ENCODE data around the gene VOPP1. TPM values are rescaled to one million over a fixed set of nuclear protein-coding genes. Genes with fewer than 3 reads are reported as not detected.

The VOPP1 gene
- total RNA-seq, 4 donors from 2014 or later: 15.7 to 24.9 (median 20.3) TPM

DNA sequence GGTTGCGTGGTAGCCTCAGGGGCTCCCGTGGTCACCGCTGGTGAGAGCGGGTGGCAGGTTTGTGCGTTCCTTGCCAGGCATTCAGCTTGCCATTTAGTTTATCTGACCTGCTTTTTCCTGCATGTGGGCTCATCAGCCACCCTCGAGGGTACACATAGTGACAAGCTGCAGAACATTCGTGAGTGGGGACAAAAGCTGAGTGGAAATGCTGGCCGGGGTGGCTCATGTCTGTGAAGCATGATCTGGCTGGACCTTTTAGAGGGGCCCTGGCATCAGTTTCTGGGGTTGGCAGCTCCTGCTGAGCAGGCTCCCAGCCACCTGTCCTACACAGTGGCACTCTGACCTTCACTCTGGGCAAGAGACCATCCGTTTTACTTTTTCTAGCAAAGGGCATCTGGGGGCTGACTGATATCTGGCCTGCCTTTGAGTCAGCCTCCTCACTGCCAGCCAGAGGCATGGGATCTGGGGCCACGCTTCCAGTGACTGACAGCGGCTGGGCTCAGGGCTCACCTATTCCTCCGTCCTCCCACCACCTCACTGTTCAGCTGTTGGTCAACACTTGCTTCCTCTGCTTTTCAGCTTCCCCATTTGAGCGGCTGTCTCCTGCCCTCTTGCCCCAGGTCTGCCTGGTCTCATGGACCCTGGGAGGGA lies 132.1 kb downstream of the VOPP1 start:
- H3K27ac ChIP-seq: no peak overlapping the region
- WGBS: 57% methylated on average over 13 of the region's 13 CpGs
- no peaks in the 10 kb centered on the region for H3K36me3 ChIP-seq
- H3K4me1 ChIP-seq: peaks cover 20% of the 10 kb centered on the region
- no peaks in the 10 kb centered on the region for H3K9me3 ChIP-seq
- no peak overlapping the region for H3K4me3 ChIP-seq
- DNase-seq (ENCODE audit: low spot score in 2 of 2): no peak
- no peak for TF ChIP-seq EP300 (IDR thresholded peaks at IDR 0.05)
- TF ChIP-seq POLR2AphosphoS5 (IDR thresholded peaks at IDR 0.05): no peak
- TF ChIP-seq CTCF (IDR thresholded peaks at IDR 0.05): no peak
- no peak for TF ChIP-seq POLR2A (IDR thresholded peaks at IDR 0.05)
- no peaks in the 10 kb centered on the region for H3K27me3 ChIP-seq

- no peak overlapping the region for H3K4me3 ChIP-seq
- H3K27ac ChIP-seq: no peak overlapping the region
- WGBS: 36% methylated on average over 10 of the region's 10 CpGs
- TF ChIP-seq CTCF (IDR thresholded peaks at IDR 0.05) (no peak), POLR2AphosphoS5 (IDR thresholded peaks at IDR 0.05) (no peak), POLR2A (IDR thresholded peaks at IDR 0.05) (no peak), EP300 (IDR thresholded peaks at IDR 0.05) (no peak)
- no peaks in the 10 kb centered on the region for H3K36me3 ChIP-seq
- no peak for DNase-seq (ENCODE audit: low spot score in 2 of 2)
- no peaks in the 10 kb centered on the region for H3K9me3 ChIP-seq
- H3K27me3 ChIP-seq: no peaks in the 10 kb centered on the region
- H3K4me1 ChIP-seq: peaks cover 20% of the 10 kb centered on the region
These were observed 132.7 kb downstream of the VOPP1 start for GRCh38 chr7:55439627-55440026.

- peaks cover 20% of the 10 kb centered on the region for H3K4me1 ChIP-seq
- no peak for TF ChIP-seq EP300 (IDR thresholded peaks at IDR 0.05)
- no peak for TF ChIP-seq CTCF (IDR thresholded peaks at IDR 0.05)
- TF ChIP-seq POLR2A (IDR thresholded peaks at IDR 0.05): no peak
- TF ChIP-seq POLR2AphosphoS5 (IDR thresholded peaks at IDR 0.05): no peak
- no peaks in the 10 kb centered on the region for H3K36me3 ChIP-seq
- H3K9me3 ChIP-seq: no peaks in the 10 kb centered on the region
- WGBS: 77% methylated on average over 19 of the region's 19 CpGs
- no peak overlapping the region for H3K27ac ChIP-seq
- no peak for DNase-seq (ENCODE audit: low spot score in 2 of 2)
- H3K27me3 ChIP-seq: no peaks in the 10 kb centered on the region
- H3K4me3 ChIP-seq: no peak overlapping the region
These were observed 133.4 kb downstream of the VOPP1 start for GRCh38 chr7:55438757-55439525.

- no peak overlapping the region for H3K4me3 ChIP-seq
- H3K4me1 ChIP-seq: peaks cover 20% of the 10 kb centered on the region
- TF ChIP-seq CTCF (IDR thresholded peaks at IDR 0.05) (no peak), POLR2AphosphoS5 (IDR thresholded peaks at IDR 0.05) (no peak), POLR2A (IDR thresholded peaks at IDR 0.05) (no peak), EP300 (IDR thresholded peaks at IDR 0.05) (no peak)
- H3K9me3 ChIP-seq: no peaks in the 10 kb centered on the region
- H3K36me3 ChIP-seq: no peaks in the 10 kb centered on the region
- no peak overlapping the region for H3K27ac ChIP-seq
- no peak for DNase-seq (ENCODE audit: low spot score in 2 of 2)
- no peaks in the 10 kb centered on the region for H3K27me3 ChIP-seq
- WGBS: 97% methylated on average over 13 of the region's 13 CpGs
These were observed 134.1 kb downstream of the VOPP1 start for GRCh38 chr7:55438085-55438756.

DNA sequence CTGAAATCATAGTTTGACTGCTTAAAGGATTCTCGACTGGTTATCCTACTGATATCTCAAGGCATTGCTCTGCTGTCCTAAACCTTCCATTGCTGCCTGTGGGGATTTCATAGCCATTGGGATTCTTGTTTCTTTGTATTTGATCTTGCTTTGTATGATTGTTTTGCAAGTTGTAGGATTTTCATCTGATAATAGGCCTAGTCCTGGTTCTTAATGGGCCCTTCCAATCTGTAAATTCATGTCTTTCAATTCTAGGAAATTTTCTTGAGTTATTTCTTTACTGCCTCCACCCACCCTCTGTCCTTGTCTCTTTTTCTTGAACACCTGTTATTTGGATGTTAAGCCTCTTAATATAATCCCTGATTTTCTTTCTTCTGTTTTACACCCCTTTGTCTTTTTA lies 134.9 kb downstream of the VOPP1 start:
- Histone ChIP-seq H3K27me3 (no peaks in the 10 kb centered on the region), H3K4me3 (no peak overlapping the region), H3K27ac (no peak overlapping the region), H3K4me1 (peaks cover 20% of the 10 kb centered on the region), H3K9me3 (no peaks in the 10 kb centered on the region), H3K36me3 (no peaks in the 10 kb centered on the region)
- 85% methylated on average over 1 of the region's 1 CpG for WGBS
- TF ChIP-seq CTCF (IDR thresholded peaks at IDR 0.05) (no peak), POLR2AphosphoS5 (IDR thresholded peaks at IDR 0.05) (no peak), POLR2A (IDR thresholded peaks at IDR 0.05) (no peak), EP300 (IDR thresholded peaks at IDR 0.05) (no peak)
- DNase-seq (ENCODE audit: low spot score in 2 of 2): no peak

Measured in suprapubic skin (tissue), 4 donors.